ENCODE measurements around the gene FCRLB.
"Not testable (repeated sequence)": the region's sequence is repeated elsewhere in the genome, so short reads cannot be mapped to it uniquely, and the experiment has no call there.

The FCRLB gene

DNA sequence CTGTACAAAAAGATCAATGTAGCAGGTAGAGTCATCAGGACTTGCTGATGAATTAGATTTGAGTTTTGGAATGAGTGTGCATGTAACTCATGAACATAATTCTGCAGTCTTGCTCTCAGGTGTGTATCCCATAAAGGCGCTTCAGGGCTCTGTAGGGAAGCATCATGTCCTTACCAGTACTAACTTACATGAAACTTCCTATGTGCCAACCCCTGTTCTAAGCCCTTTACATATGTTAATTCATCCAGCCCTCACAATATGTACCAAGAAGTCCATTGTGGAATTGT, 2.1 kb upstream of the FCRLB start:
- DNase-seq (ENCODE audit: low spot score) = no peak

GRCh38 chr1:161720422-161720821, 922 bp upstream of the FCRLB start:
- no peak for DNase-seq (ENCODE audit: low spot score)

DNA sequence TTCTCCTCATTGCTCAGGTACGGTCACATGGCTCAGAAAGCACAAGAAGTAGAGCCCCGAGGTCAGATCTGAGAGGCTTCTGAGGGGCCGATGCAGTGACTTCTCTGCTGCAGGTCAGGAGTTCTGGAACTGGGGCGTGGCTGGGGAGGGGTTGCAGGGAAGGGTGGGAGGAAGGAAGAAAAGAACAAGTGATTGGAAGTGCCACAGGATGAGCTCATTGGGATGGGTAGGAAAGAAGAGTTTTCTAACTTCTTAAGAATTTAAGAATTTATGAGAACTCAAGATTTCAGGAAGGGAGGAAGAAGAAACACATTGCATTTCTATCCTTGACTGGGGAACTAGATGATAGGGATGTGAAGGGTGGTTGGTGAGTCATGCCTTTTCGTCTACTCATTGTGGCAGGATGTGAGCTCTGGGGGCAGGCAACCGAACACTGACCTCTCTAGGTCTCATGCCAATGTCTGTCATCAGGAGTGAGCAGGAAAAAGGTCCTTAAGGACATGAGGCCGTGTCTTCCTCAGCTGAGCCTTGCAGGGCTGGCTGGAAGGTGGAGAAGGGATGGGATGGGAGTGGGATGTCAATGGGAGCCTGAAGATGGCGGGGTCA, 497 bp downstream of the FCRLB start:
- DNase-seq (ENCODE audit: low spot score) = no peak

- no peak for DNase-seq (ENCODE audit: low spot score)
These were observed 1.1 kb downstream of the FCRLB start for GRCh38 chr1:161722406-161722805.

- no peak for DNase-seq (ENCODE audit: low spot score)
These were observed 2.3 kb downstream of the FCRLB start for GRCh38 chr1:161723459-161724141.

DNA sequence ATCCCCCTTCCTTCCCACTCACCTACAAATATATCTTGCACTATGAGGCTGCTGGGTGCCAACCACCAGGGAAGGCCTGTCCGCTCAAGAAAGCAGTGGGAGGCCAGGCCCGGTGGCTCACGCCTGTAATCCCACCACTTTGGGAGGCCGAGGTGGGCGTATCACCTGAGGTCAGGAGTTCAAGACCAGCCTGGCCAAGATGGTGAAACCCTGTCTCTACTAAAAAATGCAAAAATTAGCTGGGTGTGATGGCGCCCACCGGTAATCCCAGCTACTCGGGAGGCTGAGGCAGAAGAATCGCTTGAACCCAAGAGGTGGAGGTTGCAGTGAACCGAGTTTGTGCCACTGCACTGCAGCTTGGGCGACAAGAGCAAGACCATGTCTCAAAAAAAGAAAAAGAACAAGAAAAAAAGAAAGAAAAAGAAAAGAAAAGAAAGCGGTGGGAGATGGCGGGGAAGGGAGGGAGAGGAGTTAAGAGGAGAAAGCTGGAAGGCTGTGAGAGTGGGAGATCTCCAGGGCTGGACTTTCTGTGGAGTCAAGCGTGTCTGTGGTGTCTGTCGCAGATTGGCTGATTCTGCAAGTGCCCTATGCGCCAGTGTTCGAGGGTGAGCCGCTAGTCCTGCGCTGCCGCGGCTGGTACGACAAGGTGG, 4.0 kb downstream of the FCRLB start:
- not testable (repeated sequence) for DNase-seq (ENCODE audit: low spot score)

GRCh38 chr1:161725908-161726472, 4.6 kb downstream of the FCRLB start:
- DNase-seq (ENCODE audit: low spot score) = no peak

DNA sequence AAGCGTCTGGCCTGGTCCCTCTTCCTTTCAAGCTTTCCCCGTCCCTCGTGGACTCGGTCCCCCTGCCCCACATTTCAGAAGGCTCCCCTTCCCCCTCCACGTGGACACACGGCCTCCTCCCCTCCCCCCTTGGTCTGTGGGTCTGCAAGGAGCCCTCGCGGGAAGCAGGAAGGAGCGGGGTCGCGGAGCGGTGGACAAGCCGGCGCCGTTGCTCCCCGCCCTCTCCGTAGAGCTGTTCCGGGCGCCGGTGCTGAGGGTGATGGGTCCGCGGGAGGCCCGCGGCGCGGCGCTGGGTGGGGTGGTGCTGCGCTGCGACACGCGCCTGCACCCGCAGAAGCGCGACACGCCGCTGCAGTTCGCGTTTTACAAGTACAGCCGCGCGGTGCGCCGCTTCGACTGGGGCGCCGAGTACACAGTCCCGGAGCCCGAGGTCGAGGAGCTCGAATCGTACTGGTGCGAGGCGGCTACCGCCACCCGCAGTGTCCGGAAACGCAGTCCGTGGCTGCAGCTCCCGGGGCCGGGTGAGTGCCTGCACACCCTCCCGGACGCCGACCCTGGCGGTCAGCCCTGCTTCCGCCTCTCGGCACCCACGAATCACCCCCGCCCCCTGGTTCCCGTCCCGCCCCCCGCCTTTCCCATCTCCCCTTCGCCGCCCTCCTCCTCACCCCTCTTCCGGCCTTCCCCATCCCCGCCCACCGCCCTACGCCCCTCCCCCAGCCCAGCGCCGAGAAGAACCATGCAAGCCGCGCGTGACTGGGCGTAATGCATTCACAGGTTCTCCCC, 5.3 kb downstream of the FCRLB start:
- DNase-seq (ENCODE audit: low spot score) = no peak

GRCh38 chr1:161727256-161727924, 6.0 kb downstream of the FCRLB start:
- DNase-seq (ENCODE audit: low spot score) = no peak

- no peak for DNase-seq (ENCODE audit: low spot score)
These were observed 7.3 kb downstream of the FCRLB start for GRCh38 chr1:161728376-161729226.

GRCh38 chr1:161730050-161730564, 8.8 kb downstream of the FCRLB start:
- DNase-seq (ENCODE audit: low spot score) = no peak

DNA sequence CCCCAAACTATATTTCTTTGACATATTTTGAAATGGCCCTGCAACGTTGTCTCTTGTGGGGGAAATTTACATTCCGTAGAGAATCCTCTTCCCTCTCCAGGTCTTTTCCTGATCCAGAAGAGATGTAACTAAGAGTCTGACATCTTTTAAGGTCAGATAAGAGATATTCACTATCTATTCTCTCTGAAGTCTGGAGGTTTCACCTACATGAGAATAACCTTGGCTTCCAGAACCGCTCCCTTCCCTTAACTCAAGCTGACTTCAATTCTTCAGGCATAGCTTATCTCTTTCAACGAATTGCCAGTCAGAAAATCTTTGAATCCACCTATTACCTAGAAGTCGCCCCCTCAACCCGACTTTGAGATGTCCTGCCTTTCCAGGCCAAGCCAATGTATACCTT, 9.9 kb downstream of the FCRLB start:
- DNase-seq (ENCODE audit: low spot score) = no peak

GRCh38 chr1:161731981-161732718, 10.8 kb downstream of the FCRLB start:
- DNase-seq (ENCODE audit: low spot score) = no peak

DNA sequence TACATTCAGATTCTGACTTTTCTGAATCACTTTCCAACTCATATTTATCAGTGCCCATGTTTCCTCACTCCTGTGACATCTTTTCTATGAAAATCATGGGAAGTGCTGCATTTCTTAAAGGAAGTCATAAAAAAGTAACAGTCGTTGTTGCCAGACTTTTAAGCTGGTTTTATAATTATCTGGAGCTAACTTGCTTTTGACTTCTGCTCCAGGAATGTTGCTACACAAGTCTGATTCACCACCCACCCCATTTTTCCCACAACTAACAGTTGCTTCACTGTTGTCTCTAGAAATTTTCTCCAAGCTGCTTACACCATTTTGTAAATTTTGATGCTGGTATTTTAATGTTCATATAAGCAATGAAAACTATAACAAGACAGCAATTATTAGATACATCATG, 12.2 kb downstream of the FCRLB start:
- no peak for DNase-seq (ENCODE audit: low spot score)

DNA sequence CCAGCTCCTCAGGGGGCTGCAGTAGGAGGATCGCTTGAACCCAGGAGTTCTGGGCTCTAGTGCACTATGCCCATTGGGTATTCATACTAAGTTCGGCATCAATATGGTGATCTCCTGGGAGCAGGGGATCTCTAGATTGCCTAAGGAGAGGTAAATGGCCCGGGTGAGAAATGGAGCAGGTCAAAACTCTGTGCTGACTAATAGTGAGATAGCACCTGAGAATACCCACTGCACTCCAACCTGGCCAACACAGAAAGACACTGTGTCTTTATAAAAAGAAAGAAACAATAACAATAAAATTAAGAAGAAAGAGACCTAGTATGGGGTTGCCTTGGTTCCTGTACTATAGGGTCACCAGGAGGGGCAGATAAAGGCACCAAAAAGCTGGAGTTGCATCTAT, 14.5 kb downstream of the FCRLB start:
- DNase-seq (ENCODE audit: low spot score) = no peak

DNA sequence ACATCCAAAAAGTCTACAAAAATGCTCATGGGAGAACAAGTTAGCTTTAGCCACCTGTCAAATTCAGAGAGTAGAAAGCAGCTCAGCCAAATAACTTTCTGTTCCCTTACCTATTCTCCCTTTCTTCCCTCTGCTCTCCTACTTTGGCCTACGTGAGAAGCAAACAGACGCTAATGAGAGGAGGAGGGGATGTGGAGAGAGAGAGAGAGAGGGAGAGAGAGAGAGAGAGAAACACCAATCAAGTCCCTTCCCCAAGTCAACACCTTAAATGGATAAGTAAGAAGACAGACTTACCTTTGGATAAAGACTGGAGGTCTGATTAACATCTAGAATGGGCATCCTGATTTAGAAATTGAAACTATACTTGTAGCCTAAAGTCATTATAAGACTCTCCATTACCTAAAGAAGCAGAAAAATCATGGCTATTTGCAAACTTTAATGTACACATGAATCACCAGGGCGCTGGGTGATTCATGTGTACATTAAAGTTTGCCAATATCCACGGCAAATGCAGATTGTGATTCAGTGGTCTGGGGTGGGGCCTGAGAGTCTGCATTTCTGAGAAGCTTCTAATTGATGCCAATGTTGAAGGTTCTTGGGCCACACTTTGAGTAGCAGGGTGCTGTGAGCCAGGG, 15.1 kb downstream of the FCRLB start:
- DNase-seq (ENCODE audit: low spot score) = no peak

- no peak for DNase-seq (ENCODE audit: low spot score)
These were observed 16.3 kb downstream of the FCRLB start for GRCh38 chr1:161737625-161738024.

- DNase-seq (ENCODE audit: low spot score) = peak; percentile 78
These were observed 17.4 kb downstream of the FCRLB start for GRCh38 chr1:161738627-161739287.
